ENCODE measurements around the gene MRPL34.

MRPL34 gene

DNA sequence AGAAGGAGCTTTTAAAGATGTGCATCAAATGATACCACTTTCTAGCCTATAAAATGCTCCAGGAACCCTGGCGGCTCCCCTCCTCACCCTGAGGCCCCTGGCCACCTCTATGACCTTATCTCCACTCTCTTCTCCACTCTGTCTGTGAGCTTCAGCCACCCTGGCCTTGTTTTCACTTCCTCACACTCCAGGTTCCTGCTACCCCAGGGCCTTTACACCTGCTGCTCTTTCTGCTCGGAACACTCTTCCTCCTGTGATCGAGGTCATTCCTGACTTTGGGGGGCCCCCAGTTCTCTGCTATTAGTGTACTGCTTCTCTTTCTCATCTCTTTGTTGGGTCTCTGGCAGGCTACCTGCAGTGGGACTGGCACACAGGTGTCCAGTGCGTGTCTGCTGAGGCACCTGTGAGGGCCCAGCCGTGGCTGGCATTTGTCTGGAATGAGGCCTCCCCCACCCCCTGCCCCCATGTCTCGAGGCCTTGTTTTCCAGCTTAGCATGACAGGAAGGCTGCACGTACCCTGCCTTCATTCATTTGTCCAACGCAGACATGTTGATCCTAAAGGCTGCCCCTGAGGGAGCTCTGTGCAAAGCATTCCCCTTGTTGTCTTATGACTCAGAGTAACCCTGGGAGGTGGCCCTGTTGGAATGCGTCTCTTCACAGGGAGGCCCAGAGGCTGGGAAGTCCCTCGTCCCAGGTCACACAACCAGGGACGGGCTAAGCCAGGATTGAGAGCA lies 6.0 kb downstream of the MRPL34 start:
- no peak for DNase-seq

- no peak for DNase-seq
Observed at GRCh38 chr19:17312189-17313113, 6.8 kb downstream of the MRPL34 start.

GRCh38 chr19:17314007-17314593 lies 8.4 kb downstream of the MRPL34 start:
- no peak for DNase-seq

DNA sequence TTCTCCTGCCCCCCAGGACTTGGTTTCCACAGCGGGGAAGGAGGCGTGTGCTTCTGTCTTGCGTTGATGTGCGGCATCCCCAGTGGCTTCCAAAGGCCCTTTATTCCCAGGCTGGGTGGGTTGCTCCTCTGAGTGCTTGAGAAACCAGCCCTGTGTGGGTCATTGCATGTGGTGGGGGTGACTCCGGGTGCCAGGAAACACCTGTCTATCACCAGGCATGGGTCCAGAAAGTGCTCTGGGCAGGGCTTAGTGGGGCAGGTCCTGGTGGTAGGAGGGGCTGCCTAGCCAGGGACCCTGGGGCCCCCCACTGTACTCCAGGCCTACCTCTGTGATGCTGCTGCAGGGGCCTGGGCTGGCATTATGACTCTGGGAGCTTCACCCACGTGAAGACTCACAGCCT lies 13.3 kb downstream of the MRPL34 start:
- DNase-seq, result no peak

DNA sequence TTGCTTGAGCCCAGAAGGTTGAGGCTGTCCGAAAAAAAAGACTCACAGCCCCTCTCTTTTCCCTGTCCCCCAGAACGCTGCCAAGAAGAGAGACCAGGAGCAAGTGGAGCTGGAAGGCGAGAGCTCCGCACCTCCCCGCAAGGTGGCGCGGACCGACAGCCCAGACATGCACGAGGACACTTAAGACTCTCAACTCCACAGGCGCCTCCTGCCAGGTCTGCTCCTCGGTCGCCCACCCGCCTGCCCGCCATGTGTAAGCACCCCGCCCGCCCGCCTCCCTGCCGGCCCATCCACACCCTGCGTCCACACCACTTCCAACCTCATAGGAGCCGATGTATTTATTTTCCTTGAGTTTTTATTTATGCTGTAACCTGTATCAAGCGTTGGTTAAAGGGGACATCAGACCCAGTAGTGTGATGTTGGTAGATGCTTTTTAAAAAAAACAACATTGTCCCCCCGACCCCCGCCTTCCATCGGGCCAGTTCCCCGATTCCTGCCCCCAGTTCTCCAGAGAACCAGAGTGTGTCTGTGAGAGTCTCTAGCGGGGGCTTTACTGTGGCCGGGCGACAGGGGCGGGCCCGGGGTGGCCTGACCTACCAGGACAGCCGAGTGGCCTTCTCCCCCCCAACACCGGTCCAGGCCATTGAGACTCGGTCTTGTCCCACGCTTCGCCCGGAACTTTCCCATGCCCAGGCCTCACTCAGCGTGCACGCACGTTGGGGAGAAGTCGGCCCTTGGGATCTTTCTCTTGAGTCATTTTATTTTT lies 14.0 kb downstream of the MRPL34 start:
- DNase-seq, result no peak

GRCh38 chr19:17320435-17320834 lies 14.8 kb downstream of the MRPL34 start:
- no peak for DNase-seq

DNA sequence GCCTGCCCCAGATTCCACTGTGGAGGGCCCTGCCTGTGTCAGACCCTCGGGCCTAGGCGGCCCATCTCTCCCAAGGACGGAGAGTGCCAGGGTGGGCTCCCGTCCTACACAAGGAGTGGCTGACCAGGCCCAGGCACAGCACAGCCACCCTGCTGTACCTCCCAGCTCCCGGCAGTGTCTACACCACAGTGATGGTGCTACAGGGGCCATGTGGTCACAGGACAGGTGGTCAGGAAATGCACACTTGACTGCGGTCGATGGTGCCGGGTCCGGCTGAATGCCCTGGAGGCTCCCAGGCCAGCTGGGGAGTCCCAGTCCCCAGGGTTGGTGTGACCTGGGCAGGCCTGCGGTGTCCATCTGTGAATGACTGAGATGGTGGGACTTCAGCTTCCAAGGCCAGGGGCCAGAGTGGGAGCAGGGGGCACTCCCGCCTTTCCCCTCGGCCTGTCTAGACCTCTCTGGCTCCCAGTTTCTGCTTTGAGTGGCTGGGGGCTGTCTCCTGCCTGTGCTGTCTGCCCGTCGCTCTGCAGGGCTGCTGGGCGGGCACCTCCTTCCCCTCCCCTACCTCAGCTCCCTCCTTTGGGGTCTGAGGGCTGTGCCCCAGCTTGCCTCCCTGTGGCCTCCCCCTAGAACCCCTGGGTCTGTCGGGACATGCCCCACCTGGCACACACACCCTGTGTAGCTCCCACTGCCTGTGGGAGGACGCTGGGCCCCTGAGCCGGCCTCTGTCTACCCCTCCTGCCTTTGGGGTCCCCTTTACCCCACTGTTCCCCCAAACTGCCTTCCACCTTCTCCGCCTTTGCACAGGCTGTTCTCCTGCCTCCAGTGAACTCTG lies 16.2 kb downstream of the MRPL34 start:
- no peak for DNase-seq

DNA sequence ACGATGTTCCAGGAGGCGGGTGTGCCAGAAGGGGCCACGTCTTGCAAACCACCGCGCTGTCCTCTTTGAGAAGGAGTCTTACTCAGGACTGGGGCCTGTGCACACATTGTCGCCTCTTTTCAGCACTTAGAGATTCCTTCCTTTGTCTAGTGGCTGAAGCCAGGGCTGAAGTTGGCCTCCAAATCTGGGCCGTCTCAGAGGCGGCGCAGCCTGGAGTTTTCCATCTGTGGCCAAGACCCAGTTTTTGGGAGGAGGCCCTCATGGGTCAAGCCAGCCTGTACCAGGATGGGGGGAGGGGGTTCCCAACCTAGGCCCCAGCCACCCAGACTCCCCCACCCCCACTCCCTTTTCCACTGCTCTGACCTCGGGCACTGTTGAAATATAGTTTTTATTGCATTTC lies 17.2 kb downstream of the MRPL34 start:
- DNase-seq, result no peak

- DNase-seq, result no peak
Observed at GRCh38 chr19:17323300-17323963, 17.8 kb downstream of the MRPL34 start.

DNA sequence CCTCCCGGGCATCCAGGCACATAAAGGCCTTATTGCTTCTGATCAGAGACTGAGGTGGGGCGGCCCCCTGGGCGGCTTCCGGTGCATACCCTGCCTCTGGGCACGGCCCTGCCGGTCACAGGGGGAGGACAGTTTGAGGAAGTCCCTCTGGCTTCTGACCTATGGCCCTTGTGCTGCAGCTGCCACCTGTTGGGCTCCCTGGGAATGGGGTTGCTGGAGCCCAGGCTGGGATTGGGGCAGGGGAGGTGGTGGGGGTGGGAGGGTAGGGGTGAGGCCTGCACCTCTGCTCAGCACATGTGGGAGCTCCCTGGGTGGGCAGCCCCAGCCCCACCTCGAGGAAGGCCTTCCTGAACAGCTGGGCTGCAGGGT lies 18.3 kb downstream of the MRPL34 start:
- DNase-seq, result no peak

GRCh38 chr19:17324357-17325114 lies 18.9 kb downstream of the MRPL34 start:
- no peak for DNase-seq

DNA sequence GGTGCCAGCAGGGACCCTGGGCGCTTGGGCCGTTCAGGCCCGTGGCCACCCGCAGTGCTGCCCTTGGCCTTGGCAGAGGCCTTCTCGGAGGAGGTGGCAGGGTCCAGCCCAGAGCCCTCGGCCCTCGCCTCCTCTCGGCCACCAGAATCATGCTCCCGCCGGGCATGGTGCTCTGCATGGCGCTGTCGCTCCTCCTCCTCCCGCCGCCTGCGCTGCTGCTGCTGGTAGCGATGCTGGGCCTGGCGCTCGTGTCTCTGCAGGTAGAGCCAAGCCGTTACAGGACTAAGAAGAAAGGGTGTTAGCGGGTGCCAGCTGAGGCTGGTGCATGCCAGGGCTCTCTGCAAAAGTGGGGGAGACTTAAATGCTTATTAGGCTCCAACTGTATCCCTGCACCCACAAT lies 19.5 kb downstream of the MRPL34 start:
- no peak for DNase-seq

DNA sequence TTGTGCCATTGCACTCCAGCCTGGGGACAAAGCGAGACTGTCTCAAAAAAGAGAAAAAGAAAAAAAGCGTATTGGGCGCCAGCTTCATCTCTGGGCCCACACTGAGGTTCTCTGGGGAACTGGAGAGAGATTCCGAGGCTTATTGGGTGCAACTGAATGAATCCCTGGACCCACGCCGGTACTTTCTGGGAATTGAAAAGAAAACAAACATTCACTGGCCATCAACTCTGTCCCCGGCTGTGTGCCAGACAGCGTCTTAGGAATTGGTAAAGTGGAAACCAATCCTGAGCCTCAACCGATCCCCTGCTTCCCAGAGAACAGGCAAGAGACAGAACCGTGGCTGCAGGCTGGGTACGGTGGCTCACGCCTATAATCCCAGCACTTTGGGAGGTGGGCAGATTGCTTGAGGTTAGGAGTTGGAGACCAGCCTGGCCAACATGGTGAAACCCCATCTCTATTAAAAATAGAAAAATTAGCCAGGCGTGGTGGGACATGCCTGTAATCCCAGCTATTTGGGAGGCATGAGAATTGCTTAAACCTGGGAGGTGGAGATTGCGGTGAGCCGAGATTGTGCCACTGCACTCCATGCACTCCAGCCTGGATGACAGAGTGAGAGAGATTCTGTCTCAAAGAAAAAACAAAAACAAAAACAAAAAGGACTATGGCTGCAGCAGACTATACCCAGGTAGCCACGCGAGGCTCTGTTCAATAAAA lies 20.4 kb downstream of the MRPL34 start:
- no peak for DNase-seq

DNA sequence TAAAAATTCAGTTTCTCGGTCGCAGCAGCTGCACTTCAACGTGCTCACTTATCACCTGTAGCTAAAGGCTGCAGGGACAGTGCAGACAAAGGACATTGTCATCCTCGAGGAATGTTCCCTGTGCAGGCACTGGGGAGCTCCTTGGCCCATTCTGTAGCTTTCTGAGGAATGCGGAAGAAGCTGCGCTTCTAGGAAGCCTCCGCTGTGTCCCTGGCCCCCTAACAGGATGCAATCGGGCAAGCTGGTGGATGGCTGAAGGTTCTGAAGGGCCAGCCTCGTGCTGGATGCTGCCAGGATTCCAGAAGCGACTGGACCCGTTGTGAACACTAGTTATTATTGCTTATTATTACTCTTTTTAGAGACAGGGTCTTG lies 20.9 kb downstream of the MRPL34 start:
- no peak for DNase-seq

- no peak for DNase-seq
Observed at GRCh38 chr19:17327068-17327653, 21.5 kb downstream of the MRPL34 start.

DNA sequence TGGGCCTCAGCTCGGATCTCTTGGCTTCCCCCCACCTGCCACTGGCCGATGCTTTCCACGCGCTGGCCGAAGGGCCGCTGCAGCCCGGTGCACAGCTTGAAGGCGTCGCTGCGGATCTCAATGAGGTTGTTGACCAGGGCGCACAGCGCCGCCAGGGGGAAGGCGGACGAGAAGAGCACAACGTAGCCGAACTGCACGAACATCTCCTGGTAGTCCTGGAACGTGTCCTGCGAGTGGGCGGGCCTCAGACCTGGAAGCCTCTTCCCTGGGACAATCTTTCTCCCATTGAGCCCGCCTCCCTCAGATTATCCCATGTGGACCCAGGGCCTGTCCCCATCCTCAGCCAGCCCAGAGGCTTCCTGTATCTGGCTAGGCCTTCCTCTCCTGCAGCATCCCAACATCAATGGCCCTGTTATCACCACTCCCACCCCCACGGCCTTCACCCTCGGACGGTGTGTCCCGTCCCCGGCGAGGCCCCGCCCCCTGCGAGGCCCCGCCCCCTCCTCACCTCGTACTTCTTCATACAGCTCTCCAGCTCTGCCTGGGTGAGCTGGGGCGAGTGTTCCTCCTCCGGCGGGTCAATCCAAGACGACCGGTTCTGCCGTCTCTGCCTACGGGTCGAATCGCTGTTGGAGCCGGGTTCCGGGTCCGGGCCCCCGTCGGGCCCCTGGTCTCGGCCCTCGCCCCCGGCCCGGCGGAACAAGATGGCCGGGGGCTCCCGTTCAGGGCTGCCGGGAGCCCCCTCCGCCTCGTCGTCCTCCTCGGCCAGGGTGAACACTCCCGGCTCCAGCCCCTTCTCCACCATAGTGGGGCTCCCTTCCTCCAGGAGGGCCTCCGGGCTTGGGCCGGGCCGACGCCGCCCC lies 22.2 kb downstream of the MRPL34 start:
- DNase-seq, result peak; percentile 68

GRCh38 chr19:17328517-17329365 lies 23.1 kb downstream of the MRPL34 start:
- peak; percentile 51 for DNase-seq
